Retinal pigment epithelial cell (primary cell): Measurements from ENCODE around the gene GPR137.

Source experiments
- DNase-seq: peaks from one replicate; pipeline ENCODE4 v3.0.0-alpha.2; 2010; ENCODE audit warnings: low read depth
- H3K4me3 ChIP-seq: 2 replicates; pipeline ENCODE4 v1.5.1; 2011; ENCODE audit warnings: mild to moderate bottlenecking, low read length, control low read depth, moderate library complexity
- CTCF ChIP-seq: conservative IDR thresholded peaks from 2 replicates; pipeline ENCODE4 v1.5.1; 2011; ENCODE audit warnings: low read depth, low read length, control low read depth, inconsistent platforms

The GPR137 gene

GRCh38 chr11:64284962-64285884 is at the start of gene GPR137:
Gene GPR137, plus strand, starts transcription at chr11:64285848. Its CDS starts 677 bp downstream, at chr11:64286525.
- peak within 1 kb of the TSS; percentile 74 for H3K4me3 ChIP-seq
- no peak for TF ChIP-seq CTCF
- DNase-seq, result no peak

- no peak for DNase-seq
- no peak for TF ChIP-seq CTCF
- H3K4me3 ChIP-seq, result no peak overlapping the region
These were observed 48.1 kb upstream of the GPR137 start for GRCh38 chr11:64237484-64237951.

DNA sequence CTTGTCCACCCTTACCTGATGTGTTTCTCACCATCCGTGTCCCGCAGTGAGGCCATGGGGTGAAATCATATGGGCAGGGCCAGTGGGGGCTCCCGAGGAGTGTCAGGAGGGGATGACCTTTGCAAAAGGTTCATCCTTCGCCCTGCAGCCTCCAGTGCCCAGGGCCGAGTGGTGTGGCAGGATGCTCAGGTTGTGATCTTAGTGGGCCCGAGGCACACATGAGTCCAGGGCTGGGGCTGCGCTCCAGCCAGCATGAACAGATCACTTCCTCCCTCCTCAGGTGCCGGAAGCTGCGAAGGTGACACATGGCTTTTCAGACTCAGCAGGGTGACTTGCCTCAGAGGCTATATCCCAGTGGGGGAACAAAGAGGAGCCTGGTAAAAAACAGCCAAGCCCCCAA is 47.6 kb upstream of the GPR137 start:
- TF ChIP-seq CTCF, result no peak
- no peak overlapping the region for H3K4me3 ChIP-seq
- no peak for DNase-seq

- DNase-seq, result no peak
- no peak for TF ChIP-seq CTCF
- H3K4me3 ChIP-seq, result no peak overlapping the region
These were observed 46.6 kb upstream of the GPR137 start for GRCh38 chr11:64238999-64239398.

- TF ChIP-seq CTCF, result no peak
- no peak for DNase-seq
- H3K4me3 ChIP-seq, result peak overlapping the region; percentile 65
These were observed 45.8 kb upstream of the GPR137 start for GRCh38 chr11:64239662-64240434.

DNA sequence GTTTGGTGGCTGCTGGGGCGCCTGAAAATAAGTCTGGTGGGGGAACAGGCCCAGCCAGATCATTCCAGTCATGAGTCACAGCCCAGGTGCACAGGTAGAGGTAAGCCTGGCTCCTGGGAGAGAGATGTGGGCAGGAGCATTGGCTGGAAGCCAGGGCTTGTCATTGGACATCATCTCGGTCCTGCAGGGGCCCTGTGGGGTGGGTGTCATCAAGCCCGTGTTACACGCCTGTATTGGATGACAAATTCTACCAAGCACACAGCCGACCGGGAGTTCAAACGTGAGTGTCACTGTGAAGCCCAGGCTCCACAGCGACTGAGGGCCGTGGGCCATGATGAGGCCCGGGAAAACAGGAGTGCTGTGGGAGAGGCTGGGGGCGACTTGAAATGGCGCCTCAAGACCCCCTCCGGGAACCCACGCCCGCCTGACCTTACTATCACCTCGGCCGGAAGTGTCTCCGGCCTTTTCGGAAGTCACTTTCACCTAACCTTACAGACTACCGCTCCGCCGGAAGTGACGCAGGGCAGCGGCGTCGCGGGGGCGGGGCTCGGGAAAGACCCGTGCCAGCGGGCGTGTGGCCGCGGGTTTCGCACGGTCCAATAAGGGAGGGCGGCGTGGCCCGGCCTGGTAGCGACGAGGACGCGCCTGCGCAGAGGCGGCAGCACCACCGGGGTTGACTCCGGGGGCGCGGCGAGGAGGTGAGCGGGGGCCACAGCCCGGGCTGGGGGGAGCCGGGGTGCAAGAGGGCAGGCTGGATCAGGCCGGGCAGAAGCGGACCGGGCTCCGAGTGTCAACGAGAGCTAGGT is 45.0 kb upstream of the GPR137 start, which contains the start of gene FKBP2:
TSS of gene FKBP2 (plus strand) at position 661 of the 806 bp plus-strand sequence. CDS start 1,293 bp downstream, outside the sequence.
- peak; percentile 85 for DNase-seq
- TF ChIP-seq CTCF, result no peak
- H3K4me3 ChIP-seq, result peak within 1 kb of the TSS; percentile 82
